Measurements from ENCODE around the gene HTD2.

DNA sequence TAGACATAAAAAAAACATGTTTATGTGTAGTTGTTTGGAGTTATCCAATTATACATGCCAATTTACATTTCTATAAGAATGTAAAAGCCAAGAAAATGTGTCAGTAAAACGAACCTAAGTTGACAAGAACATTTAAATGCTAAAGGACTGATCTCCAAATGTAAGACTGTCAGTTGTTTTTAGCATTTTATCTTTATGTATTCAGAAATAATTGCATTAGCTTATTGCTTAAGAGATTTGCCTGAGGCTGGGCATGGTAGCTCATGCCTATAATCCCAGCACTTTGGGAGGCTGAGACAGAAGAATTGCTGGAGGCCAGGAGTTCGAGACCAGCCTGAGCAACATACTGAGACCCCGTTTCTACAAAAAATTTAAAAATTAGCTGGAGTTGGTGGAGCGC lies 53.3 kb downstream of the HTD2 start:
- no peak for TF ChIP-seq POLR2A (IDR thresholded peaks at IDR 0.05; ENCODE audit: borderline replicate concordance, extremely low read depth, insufficient read depth, insufficient read length)
- TF ChIP-seq CTCF (IDR thresholded peaks at IDR 0.05 in 2 of 3, conservative IDR thresholded peaks at IDR 0.05 in 1 of 3; ENCODE audit: borderline replicate concordance in 1 of 3, insufficient read depth in 1 of 3, low read depth in 2 of 3, low read length in 2 of 3): no peak
- TF ChIP-seq EZH2 (IDR thresholded peaks at IDR 0.05): no peak
